ENCODE results near the gene GCAT.

The GCAT gene

DNA sequence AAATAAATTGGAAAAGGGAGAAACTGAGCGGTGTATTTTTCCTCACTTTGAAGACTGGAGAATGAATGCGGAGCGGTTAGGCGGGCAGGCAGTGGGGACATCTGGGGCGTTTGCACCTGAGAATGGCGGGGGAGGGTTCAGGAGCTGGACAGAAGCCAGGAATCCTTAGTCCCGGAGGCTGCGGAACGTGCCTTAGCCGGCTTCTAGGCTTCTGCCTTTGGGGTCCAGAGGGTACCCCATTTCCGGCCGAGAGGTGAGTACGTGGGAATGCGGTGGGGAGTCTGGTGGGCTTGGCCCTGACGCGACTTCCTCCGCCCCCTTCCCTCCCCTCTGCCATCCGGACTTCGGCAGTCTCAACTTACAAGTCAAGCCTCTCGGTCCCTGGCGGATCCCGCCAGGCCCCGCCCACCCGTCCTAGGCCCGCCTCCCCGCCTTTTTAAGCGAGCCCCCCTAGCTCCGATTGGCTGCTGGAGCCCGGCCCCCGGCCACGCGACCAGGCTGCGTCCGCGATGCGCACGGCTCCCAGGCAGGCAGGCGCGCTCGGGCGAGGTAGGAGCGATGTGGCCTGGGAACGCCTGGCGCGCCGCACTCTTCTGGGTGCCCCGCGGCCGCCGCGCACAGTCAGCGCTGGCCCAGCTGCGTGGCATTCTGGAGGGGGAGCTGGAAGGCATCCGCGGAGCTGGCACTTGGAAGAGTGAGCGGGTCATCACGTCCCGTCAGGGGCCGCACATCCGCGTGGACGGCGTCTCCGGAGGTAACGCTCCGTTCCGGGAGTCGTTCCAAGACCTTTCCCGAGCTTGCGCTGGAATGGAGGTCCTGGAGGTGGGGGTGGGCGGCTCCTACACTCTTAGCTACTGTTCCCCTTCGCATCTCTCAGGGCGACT lies at the start of gene GCAT:
Gene GCAT (plus strand): TSS at position 525 of the 884 bp plus-strand sequence. CDS start 34 bp downstream, at position 559.
- peak; percentile 79 to 90 for DNase-seq (ENCODE audit: low read depth in 2 of 2)

DNA sequence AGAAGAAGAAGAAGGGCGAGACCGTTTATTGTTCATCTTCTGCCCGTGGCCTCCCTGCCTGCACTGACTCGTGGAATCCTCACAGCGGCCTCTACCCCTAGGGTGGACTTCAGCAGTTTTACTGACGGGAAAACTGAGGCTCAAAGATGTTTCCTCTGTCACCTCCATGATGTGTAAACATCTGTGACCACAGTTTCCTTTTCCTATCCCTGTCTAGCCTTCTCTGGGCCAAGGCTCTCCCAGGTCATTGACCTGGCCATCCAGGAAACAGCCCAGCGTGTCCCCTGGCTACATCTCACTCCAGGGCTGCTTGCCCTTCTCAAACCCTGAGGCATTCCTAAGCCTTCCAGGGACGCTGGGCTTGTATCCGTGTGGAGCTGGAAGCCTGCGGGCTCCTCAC lies 49.0 kb upstream of the GCAT start:
- DNase-seq (ENCODE audit: low read depth in 2 of 2), result no peak

DNA sequence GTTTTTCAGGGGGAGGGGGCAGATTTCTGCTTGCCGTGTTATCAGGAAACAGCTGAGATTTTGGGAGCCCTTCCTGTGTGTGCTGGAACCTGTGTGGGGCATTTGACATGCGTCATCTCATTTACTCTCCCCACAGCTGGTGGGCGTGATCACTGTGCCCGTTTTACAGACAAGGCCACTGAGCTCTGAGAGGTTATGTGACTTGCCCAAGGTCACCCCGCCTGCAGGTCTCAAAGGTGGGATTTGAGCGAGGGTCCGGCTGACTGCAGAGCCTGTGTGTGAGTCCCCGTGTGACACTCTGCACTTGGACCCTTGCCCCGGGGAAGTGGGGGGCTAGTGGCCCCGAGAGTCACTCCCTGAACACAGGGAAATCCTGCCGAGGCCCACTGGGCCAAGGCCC lies 48.5 kb upstream of the GCAT start:
- DNase-seq (ENCODE audit: low read depth in 2 of 2), result no peak

DNA sequence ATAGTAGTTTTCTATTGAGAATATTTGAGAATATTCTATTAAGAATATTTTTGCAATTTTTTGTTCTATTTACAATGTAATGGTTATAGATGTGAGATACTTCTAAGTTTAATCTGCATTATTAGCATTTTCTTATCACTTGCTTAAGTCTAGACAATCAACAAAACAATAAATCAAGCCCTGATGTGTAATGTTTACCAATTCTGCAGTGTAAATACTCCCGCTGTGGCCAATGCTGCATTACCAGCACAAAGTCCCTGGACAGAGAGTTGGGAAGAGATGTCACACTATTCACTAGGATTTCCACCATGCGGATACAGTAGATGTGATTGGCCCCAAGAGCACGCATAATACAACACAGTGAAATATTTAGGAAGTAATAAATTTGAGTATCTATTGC lies 47.6 kb upstream of the GCAT start:
- DNase-seq (ENCODE audit: low read depth in 2 of 2), result no peak

DNA sequence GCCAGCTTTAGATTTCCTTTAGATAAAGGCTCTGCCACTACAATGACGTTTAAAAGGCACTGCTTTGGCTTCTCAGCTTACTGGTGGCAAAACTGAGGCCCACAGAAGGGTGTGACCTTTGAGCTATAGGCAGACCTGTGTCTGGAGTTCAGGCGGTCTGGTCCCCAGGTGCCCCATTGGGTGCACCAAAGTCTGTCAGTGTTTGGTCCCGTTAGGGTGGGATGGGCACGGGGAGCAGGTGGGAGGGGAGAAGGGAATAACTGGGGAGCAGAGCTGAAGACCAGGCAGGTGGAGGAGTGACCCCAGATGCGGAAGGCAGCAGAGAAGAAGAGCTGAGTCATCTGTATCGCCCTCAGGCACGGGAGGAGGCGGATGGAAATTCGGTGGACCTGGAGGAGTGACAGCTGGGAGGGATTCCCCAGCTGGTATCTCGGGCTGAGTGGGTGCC lies 45.3 kb upstream of the GCAT start:
- DNase-seq (ENCODE audit: low read depth in 2 of 2), result no peak

DNA sequence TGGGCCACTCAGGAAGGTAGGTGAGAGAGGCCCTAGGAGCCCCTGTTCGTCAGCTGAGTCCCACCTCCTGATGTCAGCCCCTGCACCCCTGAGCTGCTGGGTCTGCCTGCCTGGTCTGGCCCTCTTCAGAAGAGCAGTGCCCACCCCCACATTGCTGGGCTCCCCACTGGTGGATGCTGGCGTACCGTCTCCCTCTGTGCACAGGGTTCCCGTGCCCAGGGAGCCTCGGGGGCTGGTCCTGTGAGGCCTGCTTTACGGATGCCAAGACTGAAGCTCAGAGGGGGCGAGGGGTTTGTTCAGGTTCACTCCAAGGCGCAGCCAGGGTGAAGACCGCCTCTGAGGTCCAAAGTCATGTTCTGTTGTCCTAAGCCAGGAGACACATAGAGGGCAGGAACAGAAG lies 44.7 kb upstream of the GCAT start:
- no peak for DNase-seq (ENCODE audit: low read depth in 2 of 2)

DNA sequence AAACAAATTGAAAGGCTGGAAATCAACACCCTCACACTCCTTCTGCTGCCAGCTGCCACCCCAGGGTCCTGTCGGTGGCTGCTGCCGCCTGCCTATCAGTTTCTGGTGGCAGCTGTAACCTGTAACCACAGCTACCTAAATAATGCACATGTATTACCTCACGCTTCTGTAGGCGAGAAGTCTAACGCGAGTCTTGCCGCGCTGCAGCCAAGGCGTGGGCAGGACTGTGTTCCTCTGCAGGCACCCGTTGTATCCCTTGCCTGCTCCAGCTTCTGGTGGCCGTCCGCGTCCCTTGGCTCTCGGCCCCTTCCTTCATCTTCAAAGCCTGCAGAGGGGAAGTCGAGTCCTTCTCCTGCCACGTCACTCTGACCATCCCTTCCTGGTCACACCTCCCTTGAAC lies 44.1 kb upstream of the GCAT start:
- no peak for DNase-seq (ENCODE audit: low read depth in 2 of 2)

DNA sequence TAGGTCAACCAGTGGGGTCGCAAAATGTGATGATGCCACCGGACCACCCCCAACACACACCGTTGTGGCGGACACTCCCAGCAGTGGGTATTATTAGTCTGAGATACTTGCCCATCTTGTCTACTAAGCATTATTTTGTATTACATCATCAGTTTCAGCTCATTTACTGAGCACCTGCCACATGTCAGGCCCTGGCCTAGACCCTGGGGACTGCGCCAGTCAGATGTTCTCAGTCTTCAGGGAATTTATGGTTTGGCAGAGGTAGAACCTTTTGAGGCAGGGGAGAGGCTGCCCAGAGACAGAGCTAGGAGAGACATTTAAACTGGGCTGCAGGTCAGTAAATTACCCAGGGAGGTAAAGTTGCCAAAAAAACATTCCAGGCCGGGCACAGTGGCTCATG lies 43.1 kb upstream of the GCAT start:
- no peak for DNase-seq (ENCODE audit: low read depth in 2 of 2)

DNA sequence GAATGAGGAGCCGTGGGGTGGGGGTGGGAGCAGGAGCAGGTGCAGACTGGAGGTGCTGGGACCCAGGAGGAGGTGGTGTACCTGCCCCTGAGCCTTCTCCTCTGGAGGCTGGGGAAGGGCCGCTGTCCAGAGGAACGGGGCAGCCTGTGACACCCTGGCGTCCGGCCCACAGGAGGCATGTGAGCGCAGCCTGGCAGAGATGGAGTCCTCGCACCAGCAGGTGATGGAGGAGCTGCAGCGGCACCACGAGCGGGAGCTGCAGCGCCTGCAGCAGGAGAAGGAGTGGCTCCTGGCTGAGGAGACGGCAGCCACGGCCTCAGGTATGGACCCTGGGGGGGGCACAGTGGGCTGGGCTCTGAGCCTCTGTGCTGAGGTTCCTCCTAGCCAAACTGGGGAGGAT lies 42.2 kb upstream of the GCAT start:
- DNase-seq (ENCODE audit: low read depth in 2 of 2), result no peak

DNA sequence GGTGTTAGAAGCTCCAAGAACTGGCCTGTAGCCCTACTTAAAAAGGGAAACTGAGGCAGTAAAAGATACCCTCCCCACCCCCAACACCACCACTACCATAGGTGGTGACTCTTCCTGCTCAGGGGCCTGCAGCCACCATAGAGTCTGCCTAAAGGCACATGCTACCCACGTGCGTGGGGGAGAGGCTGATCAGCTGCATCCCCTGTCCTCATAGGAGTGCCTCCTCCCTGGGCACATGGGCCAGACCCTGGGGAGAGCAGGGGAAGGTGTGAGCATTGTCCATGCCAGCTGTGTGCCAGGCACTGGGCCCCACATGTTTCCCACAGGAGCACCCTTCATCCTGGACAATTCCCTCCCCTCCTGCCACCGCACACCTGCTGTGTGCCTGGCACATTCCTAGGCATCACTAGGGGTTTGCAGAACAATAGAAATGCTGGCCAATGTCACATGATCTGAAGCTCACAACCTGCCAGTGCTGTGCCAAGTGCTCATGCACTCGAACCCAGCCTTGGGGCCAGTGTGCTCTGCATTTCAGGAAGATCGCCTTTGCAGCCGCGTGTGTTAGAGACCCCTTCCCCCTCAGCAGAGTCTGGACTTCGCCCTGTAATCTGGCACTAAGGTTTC lies 41.7 kb upstream of the GCAT start:
- no peak for DNase-seq (ENCODE audit: low read depth in 2 of 2)

DNA sequence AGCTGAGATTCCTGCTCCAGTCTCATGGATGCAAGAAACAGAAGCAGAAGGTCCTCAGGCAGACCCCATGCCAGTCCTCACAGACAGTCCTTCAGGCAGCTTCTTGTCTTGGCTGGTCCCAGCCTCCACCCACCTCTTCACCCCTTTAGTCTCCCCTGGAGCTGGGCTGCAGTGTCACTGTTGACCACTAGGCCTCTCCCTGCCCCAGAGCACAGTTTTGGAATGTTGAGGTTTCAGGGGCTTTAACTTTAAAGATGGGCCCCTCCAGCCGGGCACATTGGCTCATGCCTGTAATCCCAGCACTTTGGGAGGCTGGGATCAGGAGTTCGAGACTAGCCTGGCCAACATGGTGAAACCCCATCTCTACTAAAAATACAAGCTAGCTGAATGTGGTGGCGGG lies 39.5 kb upstream of the GCAT start:
- DNase-seq (ENCODE audit: low read depth in 2 of 2), result no peak

DNA sequence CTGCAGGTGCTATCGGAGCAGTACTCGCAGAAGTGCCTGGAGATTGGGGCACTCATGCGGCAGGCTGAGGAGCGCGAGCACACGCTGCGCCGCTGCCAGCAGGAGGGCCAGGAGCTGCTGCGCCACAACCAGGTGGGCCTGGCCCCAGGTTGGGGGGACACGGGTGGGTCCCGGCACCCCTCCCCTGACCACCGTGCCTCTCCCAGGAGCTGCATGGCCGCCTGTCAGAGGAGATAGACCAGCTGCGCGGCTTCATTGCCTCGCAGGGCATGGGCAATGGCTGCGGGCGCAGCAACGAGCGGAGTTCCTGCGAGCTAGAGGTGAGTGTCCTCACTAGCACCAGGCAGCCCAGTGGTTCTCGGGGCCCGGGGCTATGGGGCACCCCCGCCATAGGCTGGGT lies 38.7 kb upstream of the GCAT start:
- no peak for DNase-seq (ENCODE audit: low read depth in 2 of 2)

DNA sequence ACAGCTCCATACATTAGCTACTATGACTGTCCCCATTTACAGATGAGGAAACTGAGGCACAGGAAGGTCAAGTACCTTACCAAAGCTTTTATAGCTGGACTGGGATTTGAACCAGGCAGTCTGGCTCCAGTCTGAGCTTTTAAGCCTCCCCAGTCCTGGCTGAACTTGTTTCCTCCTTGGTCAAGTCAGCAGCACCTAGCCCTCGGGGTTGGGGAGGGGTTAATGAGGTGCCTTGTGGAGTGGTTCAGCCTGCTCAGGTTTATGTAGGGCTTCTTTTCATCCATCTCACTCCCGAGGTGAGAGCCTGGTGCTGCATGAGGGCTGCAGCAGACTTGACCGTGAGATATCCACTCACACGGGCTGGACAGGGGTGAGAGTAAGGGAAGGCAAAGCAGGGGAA lies 36.7 kb upstream of the GCAT start:
- no peak for DNase-seq (ENCODE audit: low read depth in 2 of 2)

DNA sequence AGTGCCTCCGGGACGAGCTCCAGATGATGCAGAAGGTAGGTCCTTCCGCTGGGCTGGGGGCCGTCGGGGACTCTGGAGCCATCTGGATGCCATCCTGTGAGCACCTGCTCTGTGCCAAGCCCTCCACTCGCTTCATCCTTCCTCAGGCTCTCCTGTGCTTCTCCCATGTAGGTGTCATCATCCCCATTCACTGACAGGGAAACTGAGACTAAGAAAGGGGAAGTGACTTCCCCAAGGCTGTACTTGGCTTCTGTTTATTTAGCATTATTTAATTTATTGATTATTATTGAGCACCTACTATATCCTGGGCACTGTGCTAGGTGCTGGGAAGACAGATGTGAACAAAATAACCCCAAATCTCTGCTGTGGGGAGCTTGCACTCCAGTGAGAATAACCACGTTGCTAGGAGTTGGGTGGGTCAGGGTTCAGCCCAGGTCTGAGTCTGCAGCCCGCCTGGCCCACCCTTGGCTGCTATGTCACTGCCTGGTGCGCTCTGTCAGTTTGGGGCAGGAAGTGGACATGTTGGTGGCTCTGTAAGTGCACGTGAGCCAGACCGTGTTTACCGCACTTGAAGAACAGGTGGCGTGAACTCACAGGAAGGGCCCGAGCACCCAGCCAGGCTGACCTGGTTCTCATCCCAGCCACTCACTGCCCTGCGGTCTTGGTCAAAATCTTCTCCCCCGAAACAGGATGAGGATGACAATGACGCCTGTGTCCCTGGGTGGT lies 35.9 kb upstream of the GCAT start:
- no peak for DNase-seq (ENCODE audit: low read depth in 2 of 2)

DNA sequence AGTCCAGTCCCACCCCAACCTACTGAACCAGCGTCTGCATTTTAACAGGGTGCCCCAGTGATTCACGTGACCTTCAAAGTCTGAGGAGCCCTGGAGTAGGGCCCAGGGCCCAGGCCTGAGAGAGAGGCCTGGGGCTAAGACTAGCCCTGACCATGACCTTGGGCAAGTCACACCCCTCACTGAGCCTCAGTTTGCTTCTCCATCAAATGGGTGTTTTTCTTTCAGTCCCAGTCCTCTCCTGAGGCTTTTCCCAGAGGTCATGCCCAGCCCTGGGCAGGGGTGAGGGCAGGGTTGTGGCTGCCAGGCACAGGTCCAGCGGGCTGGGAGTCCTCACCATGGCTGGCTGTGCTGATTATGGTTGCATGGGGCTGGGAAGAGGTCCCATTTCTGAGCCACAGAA lies 33.0 kb upstream of the GCAT start:
- DNase-seq (ENCODE audit: low read depth in 2 of 2), result no peak

DNA sequence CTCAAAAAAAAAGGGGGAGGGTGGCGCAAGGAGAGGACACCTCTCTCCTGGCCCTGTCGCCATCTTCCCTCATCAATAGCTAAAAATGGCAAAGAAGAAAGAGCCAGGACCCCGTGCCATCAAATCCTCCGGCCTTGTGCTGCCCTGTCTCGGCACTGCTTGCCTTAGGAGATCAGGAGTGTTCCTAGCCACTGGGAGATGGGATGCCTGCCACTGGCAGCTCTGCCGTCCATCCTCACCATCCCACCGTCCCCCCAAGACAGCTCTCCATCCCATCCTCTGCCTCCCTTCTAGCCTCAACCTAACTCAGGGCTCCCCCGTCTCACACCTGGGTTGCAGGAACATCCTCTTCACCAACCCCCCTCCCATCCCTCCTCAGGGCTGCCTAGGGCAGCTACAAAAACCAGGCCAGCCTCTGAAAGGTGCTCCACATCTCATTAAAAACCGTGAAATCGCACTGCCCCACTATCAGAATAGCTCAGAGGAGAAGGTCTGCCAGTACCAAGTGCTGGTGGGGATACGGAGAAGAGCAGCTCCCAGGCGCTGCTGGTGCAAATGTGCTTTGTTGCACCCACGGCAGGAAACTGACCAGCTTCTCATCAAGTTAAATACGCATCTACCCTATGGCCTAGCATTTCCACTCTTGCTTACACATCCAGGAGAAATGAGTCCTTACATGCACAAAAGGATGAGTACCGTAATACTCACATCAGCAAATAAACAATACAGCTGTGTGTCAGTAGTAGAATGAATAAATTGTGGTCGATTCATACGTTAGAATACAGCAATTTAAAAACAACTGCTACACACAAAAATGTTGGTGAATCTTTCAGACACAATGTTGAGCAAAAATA lies 31.7 kb upstream of the GCAT start:
- no peak for DNase-seq (ENCODE audit: low read depth in 2 of 2)

DNA sequence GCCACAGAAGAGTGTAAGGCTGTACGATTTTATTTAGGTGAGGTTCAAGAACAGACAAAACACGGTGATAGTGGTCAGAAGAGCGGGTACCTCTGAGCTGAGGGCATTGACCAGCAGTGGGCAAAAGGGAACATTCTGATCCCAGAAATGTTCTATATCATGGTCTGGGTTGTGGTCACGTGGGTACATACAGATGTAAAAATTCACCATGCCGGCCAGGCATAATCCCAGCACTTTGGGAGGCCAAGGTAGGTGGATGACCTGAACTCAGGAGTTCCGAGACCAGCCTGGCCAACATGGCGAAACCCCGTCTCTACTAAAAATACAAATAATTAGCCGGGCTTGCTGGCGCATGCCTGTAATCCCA lies 31.1 kb upstream of the GCAT start:
- no peak for DNase-seq (ENCODE audit: low read depth in 2 of 2)

DNA sequence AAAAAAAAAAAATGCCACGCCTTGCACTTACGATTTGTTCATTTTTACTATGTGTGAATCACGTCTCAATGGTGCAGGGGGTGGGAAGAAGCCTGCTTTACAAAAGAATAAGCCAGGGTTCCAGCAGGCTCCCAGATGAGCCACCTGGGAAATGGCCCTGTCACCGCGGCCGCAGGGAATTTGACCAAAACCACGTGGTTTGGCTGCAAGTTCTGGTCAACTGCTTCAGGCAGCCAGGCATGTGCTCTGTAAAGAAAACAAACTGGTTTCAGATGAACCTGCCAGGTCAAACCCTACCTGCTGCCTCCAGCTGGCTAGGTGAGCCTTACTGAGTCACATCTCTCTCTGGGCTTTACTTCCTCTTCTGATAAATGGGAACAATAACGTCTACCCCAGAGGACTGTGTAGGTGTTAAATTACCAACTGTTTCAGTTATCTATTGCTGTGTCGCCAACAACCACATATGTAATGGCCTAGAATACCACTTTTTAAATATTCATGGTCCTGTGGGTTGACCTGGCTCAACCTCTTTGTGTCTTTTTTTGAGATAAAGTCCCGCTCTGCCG lies 30.5 kb upstream of the GCAT start:
- no peak for DNase-seq (ENCODE audit: low read depth in 2 of 2)

DNA sequence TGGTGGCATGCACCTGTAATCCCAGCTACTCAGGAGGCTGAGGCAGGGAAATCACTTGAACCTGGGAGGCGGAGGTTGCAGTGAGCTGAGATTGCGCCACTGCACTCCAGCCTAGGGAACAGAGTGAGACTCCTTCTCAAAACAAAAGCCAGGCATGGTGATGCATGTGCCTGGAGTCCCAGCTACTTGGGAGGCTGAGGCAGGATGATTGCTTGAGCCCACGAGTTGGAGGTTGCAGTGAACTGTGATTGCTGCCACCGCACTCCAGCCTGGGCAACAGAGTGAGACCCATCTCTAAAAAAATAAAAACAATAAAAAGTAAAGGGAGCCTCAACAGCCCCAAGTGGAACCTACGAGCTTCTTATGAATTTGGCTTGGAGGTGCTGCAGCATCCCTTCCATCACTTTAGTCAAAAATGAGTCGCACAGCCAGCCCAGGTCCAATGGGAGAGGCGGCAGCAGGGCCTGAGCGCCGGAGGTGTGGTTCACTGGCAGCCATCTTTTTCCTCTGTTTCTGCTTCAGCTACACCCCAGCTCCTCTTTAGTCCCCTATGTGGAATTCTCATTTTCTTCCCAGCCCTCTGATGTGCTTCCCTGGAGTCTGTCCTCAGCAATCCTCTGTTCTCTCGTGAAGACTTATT lies 29.2 kb upstream of the GCAT start:
- no peak for DNase-seq (ENCODE audit: low read depth in 2 of 2)

DNA sequence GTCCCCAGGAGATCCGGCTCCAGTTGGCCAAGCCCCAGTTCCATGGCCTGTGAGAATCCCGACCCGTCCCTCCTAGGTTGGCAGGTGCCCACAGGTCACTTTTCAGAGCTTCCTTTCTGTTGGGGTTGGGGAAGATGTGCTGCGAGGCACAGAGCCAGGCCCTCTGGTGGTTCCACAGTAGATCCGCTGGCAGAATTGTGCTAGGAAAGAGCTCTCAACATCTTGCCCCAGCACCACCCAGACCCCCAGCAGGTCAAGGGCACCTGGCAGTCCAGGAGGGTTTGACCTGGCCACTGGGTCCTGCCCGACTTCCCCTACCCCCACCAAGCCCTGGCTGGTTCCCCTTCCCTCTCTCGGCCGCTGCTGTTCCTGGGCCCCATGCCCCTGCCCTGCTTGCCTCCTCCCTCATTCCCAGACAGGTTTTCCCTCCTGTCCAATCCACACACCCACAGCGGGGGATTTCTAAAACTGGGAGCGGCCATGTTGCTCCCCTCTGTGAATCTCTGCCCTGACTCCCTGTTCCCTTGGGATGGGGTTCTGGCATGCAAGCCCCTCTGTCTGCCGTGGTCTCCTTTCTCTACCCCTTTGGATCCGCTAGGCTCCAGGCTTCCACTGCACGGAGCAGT lies 26.2 kb upstream of the GCAT start:
- DNase-seq (ENCODE audit: low read depth in 2 of 2), result no peak

Data from stimulated activated CD4-positive, alpha-beta T cell treated with anti-CD3 and anti-CD28 coated beads, Interleukin-1b, Interleukin-23, amount 100 ng/mL, for 4 hours (primary cell).